Amniotic epithelial cell (primary cell): Measurements from ENCODE around the gene SIPA1L3.

Experiments used
- DNase-seq: peaks from one replicate; pipeline ENCODE4 v3.0.0-alpha.2; 2010; ENCODE audit warnings: low read depth

Gene SIPA1L3

DNA sequence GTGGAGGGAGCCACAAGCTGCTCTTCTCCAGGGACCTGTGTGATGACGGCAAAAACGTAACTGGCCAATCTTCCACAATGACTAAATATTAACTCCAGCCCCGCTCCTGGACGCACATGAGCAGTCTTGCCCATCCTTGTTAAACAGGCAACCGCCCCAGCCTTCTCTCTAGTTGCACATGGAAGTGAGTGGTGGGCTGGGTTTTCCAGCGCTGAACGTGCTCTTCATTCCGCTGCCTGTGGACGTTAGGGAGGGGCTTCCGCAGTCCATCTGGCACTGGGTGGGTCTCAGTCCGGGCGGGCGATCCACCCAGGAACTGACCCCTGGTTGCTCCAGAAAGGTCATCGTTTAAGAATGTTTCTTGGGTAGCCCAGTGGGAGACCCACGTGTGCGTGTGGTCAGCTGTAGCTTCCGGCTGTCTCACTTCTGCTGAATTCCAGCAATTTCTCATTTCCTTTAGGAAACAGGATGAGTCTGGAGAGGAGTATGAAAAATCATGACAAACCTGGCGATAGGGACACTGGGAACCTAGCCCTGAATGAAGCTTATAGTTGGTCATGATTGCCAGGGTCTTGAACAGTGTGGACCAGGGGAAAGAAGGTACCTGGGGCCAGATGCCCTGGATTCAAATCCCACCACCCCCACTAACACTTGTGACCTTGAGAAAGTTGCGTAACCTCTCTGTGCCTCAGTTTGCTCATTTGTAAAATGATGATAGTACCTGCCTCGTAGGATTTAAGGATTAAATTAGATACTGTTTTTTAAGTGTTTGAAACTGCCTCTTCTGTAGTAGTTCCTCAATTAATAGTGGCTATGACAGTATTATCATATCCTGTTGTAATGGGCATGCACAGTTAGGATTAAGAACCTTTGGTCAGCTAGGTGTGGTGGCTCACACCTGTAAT lies 92.6 kb downstream of the SIPA1L3 start:
- DNase-seq = peak; percentile 99

DNA sequence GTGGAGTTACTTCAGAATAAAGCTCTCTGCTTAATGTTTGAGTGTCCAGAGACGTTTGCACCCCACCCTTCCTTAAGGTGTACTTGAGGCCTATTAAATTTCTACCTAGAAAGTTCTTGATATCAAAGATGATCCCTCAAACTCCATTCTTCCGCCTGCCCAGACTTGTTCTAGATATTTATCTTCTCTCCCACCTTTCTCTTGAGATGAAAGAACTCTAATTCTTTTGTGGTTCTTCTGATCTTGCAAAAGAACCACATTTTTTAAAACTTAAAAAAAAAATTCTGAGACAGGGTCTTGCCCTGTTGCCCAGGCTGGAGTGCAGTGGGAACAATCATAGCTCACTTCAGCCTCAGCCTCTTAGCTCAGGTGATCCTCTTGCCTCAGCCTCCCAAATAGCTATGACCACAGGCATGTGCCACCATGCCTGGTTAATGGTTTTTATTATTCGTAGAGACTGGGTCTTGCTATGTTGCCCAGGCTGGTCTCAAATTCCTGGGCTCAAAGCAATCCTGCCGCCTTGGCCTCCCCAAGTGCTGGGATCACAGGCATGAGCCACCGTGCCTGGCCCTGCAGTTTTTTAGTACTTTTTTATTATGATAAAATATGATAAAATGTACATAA lies 94.3 kb downstream of the SIPA1L3 start:
- no peak for DNase-seq

DNA sequence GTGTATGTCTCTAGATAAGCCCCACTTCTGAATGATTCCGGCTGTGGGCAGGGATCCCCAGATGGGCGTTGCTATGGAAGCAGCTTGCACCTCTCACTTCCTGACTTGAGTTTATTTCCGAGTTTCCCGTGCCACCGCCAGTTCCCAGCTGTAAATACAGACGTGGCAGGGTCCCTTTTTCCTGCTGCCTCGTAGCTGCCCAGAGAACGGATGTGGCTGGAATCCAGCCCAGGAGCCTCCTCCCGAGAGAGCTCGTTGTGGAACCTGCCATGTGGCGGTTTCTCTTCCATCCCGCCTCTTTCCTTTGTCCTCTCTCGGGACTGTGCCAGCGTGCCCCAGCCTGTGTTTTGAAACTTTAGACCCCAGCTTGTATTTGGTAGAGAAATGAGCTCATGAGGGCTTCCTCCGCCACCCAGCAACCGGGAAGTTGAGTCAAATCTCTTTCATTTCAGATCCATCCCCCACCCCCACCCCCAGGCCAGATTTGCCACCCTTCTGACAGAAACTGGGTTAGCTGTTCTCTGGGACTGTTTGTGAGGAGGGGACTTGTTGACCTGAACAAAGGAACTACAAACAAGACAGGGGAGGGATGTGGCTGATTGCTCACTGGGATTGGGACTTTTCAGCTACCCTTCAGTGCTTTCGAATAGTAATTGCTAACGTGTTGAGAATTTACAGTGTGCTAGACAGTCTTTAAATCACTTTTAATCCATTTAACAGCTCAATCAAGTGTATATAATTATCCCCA lies 96.6 kb downstream of the SIPA1L3 start:
- peak; percentile 60 for DNase-seq

DNA sequence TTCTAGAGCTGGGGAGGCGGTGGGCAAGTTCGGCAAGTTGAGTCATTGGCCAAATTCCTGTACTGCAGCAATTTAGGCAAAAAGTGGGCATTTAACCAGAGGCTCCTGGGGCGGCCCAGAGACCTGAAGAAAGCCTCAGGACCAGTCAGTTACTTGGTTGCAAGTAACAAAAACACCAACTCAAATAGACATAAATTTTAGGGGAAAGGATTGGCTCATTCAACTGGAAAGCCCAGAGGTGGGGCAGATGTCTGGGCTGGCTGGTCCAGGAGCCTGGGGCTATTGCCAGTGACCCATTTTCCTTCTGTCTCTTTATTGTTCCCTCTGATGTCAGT lies 97.1 kb downstream of the SIPA1L3 start:
- peak; percentile 24 for DNase-seq

DNA sequence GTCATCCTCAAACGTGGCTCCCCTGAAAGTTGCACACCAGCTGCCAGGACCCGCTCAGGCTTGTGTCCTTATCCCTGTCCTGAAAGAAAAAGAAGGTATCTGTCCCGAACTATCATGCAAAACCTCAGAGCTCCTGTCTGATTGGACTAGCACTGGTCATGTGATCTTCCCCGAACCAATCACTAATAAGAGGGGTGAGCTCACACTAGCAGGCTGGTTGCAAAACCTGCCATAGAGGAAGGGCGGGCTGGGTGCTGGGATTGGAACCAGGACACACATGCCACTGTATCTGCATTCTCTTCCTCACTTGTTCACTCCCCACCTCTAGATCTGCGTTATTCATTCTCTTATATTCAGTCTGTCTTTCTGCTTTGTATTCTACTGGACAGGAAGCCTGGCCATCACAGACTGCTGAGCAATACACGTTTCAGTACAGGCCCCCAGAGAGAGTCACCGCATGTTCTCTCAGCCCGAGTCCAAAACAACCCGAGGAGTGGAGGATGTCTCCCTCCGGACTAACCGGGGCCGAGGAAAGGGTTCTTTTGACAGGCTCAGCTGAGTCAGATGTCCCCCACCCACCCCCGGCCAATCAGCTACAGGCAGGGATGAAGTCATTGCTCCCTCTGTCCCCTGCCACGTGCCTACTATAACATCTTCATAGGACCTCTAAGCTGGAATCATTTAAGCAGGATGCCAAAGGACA lies 97.7 kb downstream of the SIPA1L3 start:
- peak; percentile 95 for DNase-seq

DNA sequence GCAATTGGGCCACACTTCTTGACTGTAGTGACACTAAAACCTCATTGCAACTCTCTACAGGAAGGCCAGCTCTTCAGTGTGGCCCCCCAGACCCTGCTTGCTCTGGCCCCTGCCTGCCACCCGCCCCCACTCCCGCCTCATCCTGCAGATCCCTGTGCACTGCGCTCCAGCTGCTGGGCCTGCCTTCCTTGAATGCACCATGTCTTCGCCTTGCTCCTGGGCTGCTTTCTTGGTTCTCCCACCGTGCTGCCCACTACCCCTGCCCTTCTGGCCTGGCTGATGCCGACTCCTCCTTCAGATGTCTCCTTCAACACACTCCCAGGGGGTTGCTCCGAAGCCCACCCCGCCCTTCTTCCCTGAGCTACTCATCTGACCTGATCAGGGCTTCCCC lies 98.2 kb downstream of the SIPA1L3 start:
- no peak for DNase-seq

DNA sequence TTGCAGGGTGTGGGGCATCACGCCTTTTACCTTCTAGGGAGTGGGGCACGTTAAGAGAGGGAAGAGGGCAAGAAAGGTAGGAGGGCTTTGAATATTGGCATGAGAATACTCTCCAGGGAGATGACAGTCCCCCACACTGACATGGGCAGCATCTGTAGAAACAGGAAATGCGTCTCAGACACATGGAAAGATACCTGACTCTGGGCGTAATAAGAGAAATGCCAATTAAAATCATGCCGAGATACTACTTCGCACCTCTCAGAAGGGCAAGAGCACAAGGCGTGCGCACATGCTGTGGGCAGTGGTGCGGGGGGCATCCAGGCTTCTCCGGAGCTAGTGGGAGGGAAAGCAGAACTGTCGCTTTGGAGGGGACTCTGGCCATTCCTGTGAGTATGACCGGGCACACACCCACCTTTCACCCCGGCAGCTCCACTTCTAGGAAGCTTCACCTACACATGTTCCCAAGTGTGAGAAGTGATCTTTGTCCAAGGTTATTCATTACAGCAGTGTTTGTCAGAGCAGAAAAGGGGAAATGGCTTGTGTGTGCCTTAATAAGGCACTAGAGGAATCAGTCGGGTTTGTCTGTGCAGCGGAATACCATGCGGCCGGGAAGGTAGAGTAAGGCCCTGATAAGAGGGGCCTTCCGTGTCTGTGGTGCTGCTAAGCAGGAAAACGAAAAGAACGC lies 99.5 kb downstream of the SIPA1L3 start:
- DNase-seq = no peak

DNA sequence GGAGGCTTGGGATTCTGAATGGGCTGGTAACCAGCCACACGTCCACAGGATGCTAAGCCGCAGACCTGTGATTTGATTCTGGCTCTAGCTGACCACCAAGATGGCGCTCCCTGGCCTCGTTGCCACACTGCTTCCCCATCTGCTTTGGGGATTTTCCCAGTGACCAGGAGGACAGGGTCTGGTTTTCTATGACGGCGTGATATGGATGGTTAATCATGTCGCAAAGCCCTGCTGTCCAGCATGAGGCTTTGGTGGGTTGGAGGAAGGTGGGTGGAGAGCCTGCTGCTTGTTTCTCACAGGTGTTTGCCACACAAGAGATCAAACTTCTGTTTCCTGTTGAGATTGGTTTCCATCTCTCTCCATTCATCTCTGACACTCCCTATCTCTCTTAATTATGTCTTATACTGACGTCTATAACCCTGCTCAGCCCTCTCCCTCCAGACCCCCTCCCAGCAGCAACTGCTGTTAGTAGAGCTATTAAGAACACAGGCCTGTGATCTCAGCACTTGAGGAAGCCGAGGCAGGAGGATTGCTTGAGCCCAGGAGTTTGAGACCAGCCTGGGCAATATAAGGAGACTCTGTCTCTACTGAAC lies 102.7 kb downstream of the SIPA1L3 start:
- DNase-seq = no peak

DNA sequence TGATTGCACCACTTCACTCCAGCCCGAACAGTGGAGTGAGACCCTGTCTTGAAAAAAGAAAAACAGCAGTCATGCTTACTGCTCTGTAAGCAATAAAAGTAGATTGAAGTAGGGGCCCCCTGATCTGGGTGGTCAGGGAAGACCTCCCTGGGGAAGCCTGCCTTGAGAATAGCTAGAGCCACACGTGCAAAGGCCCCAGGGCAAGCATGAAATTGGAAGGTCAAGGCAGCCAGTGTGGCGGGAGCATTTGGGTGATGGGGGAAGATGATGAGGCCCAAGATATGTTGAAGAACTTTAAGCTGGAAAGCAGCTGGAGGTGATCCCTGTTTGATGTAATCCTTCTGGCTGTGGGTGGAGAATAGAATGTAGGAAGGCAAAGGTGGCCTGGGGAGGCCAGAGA lies 104.4 kb downstream of the SIPA1L3 start:
- DNase-seq = no peak

DNA sequence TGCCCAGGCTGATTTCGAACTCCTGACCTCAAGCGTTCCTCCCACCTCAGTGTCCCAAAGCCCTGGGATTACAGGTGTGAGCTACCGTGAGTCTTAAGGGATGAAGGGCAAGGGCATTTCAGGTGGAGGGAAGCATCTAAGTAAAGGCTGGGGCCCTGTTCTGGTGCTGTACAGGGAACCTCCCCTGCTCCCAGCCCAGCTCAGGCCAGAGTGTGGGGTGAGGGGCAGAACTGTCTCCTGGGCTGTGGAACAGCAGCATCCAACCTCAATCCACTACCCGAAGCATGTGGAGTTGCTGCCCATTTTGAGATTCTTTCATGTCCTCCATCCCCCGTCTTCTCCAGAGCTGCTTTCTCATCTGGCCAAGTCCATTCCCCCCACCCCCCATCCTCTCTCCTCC lies 105.3 kb downstream of the SIPA1L3 start:
- DNase-seq = no peak

DNA sequence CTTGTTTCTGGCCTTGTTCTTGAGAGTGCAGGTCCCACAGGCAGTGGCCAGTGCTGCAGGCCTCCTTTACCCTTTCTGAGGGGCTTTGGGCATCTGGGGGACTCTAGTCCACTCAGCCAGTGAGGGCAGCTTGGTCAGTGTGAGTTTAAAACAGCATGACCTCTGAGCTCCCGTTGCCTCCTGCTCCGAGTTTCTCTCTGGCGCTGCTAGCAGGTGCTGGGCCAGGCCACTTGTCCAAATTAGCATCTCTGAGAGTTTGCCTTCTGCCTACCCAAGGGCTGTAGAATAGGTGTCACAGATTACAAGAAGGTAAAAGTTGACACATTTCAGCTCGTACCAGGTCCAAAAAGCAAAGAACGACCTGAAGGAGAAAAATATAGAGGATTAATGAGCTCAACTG lies 105.9 kb downstream of the SIPA1L3 start:
- DNase-seq = no peak

DNA sequence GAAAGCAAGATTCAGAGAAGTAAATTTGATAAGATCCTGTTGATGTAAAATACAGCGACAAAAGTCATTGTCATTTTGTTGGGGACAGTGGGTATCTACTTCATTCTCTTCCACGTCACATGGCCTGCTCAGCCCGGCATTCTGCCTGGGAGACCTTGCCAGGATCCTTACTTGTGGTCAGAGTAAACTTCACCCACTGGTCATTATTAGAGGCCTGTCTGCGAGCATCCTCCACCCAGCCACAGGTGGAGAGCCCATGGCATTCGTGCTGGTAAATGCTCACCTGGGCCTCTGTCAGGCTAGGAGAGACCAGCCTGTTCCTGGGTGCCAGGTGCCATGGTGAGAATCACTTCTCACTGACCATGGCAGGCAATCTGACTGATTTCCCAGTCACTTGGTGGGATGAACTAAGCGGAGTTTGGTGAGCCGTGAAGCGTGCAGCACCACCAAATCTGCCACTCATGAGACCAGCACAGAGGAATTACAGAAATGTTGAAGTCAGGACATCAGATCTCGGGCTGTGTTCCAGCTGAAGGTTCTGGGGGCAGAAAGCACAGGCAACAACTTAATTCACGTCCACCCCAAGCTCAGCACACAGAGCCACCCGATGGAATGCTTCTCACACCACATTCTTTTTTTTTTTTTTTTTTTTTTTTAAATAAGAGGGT lies 107.0 kb downstream of the SIPA1L3 start:
- no peak for DNase-seq

DNA sequence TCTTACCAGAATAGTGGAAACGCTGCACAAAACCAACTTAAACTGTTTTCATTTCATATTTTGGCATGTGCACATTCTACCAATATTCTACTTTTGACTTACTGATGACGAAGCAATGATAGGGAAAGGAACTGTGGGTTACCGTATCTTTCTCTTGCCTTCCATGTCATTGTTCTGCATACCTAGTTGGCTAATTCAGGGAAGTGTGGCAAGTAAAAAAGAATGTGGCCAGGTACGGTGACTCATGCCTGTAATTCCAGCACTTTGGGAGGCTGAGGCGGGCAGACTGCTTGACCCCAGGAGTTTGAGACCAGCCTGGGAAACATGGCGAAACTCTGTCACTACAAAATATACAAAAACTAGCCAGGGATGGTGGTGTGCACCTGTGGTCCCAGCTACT lies 108.2 kb downstream of the SIPA1L3 start:
- DNase-seq = no peak

DNA sequence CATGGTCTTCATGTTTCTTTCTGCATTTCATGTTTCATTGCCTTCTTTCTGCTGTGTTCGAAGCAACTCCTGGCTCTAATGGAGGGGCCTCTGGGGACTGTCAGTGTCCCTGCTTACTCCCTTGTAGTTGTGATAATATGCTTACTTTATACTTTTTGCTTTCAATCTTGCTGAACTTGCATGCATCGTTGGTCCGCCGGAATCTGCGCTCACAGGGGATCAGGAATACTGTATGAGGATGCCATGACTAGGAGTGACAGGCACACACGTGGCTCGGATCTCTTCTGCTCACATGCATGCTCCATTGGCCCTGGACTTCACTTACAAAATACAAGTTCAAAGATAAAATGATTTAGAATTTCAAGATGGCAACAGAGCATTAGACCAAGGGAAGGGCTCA lies 108.8 kb downstream of the SIPA1L3 start:
- no peak for DNase-seq

DNA sequence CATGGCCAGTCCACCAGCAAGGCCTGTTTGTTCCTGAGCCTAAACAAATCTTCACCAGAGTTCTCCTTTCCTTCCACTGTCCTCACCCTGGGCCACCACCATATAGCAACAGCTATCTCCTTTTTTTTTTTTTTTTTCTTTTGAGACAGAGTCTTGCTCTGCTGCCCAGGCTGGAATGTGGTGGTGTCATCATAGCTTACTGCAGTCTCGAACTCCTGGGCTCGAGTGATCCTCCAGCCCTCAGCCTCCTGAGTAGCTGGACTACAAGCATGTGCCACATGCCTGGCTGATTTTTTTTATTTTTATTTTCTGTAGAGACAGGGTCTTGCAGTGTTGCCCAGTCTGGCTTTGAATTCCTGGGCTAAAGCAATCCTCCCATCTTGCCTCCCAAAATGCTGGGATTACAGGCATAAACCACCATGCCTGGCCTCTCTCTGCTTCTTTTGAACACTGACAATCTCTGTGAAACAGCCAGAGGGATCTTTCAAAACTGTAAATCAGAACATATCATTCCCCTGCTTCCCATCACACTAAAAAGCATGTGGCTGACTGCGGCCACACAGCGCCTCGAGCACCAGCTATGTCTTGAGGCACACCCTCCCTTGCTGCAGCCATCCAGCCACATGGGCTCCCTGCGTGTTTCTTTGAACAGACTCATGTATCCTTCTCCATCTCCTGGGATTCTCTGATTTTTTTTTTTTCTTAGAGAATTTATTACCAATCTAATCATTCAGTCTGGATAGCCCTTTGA lies 110.6 kb downstream of the SIPA1L3 start:
- DNase-seq = no peak

DNA sequence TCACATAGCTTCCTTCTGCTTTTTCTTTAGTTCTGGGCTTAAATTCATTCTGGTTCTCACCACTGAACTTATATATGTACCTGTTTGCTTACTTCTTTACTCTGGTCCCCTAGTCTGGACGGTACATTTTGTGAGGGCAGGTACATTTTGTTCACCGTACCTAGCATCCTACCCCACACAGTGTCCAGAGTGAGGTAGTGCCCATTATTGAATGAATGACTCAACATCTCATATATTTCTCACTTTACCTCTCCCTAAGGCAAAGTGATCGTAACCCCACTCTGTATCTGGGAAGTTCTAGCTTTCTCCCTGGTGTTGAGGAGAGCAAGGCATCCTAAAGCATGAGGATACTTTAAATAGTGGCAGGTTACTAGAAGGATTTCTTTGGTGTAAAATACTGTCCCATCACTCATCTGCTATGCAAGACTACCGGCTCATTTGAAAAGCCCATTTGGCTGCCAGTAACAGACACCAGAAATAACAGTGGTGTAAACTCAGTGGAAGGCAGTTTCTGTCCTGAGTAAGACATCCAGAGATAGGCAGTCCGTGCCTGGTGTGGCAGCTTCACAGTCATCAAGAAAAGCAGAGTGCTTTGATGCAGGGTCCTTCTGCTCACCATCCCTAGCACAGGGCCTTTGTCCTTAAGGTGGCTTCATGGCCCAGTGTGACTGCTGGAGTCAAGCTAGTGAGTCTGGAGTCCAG lies 111.8 kb downstream of the SIPA1L3 start:
- no peak for DNase-seq

DNA sequence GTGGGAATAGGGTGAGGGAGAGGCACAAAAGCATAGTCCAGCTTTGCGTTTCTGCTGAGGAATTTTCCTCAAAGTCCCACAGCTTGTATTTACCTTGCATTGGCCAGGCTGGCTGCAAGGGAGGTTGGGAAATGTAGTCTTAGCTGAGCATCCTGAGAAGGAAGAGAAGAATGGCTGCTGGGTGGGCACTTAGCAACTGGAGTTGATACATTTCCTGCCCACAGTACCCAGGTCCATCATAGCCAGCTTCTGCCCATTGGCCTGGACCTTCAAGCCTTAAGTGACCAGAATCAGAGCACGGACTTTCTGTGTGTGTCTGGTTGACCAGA lies 112.4 kb downstream of the SIPA1L3 start:
- no peak for DNase-seq

DNA sequence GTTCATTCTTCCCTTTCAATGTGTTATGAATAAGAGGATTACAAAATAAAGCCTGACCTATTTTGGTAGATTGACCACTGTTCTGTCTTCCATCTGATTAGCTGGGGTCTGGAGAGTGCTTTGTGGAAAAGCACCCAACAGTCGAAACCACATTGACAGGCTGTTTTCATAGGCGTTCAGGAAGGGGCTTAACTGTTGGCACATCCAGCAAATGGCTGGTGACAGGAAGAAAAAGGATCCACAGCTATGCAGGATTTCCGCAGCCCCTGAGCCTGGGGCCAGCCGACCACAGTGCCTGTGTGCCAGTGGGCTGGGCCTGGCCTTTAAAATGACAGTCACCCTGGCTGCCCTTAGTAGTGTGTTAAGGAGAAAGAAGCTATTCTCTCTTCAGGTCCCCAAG lies 113.3 kb downstream of the SIPA1L3 start:
- peak; percentile 60 for DNase-seq

DNA sequence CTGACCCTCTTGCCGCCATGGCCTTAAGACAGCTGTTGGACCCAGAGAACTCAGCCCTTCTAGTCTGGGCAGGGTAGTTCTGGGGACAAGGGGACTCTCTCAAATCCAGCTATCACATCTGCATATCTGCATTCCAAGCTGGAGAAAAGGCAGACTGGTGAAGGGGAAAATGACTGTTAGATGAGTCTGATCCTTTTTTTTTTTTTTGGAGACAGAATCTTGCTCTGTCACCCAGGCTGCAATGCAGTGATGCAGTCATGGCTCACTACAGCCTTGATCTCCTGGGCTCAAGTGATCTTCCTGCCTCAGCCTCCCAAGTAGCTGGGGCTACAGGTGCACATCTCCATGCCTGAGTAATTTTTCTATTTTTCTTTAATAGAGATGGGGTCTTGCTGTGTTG lies 114.3 kb downstream of the SIPA1L3 start:
- DNase-seq = no peak
